Left ventricle myocardium inferior (tissue), 1 donor: ENCODE results near the gene SLC25A13. TPM values are rescaled to one million over a fixed set of nuclear protein-coding genes. Genes with fewer than 3 reads are reported as not detected.

ENCODE experiments used
- DNase-seq: peaks from one replicate; pipeline ENCODE4 v3.0.0-alpha.2; 2020
- H3K27ac ChIP-seq: fragments of 200-600 bp; replicated peaks from 2 replicates; pipeline ENCODE4 v1.8.0; 2021
- H3K27me3 ChIP-seq: fragments of 200-600 bp; 2 replicates; pipeline ENCODE4 v1.8.0; 2021; ENCODE audit warnings: low read depth
- H3K36me3 ChIP-seq: fragments of 200-600 bp; 2 replicates; pipeline ENCODE4 v1.8.0; 2021
- H3K4me1 ChIP-seq: fragments of 200-600 bp; 2 replicates; pipeline ENCODE4 v1.8.0; 2021
- H3K4me3 ChIP-seq: fragments of 200-600 bp; 2 replicates; pipeline ENCODE4 v1.8.0; 2021; ENCODE audit warnings: mild to moderate bottlenecking, moderate library complexity
- H3K9me3 ChIP-seq: fragments of 200-600 bp; replicated peaks from 2 replicates; pipeline ENCODE4 v1.8.0; 2021
- intact Hi-C: fragments of 100-400 bp; cut with micrococcal nuclease; formaldehyde crosslinking; loops from one replicate; pipeline ENCODE4 v1.11.0; 2022
- total RNA-seq: library from RNA; stranded (reverse); fragmentation: NEBNext Ultra II Directional; extraction: Animal tissue kit (Norgen Biotek cat#: 25700); gene quantifications from one replicate; pipeline ENCODE4 v1.2.1, GENCODE V29; 2021
- TF ChIP-seq, protein P1 (sequence below): fragments of 200-600 bp; IDR thresholded peaks from 2 replicates; pipeline ENCODE4 v1.8.0; 2021; ENCODE audit warnings: antibody characterized with exemption, mild to moderate bottlenecking, borderline replicate concordance
- donor health status: DM: no; HTN: yes; CAD: no; lungs with severe emphysema.

Gene SLC25A13
- total RNA-seq, 1 donor from 2014 or later = 9.1 TPM

GRCh38 chr7:96314402-96315124 is 7.3 kb downstream of the SLC25A13 start:
- Histone ChIP-seq H3K4me3 (no peak overlapping the region), H3K27ac (peak overlapping the region; percentile 11), H3K4me1 (peaks cover 92% of the 10 kb centered on the region), H3K9me3 (no peaks in the 10 kb centered on the region), H3K27me3 (no peaks in the 10 kb centered on the region), H3K36me3 (no peaks in the 10 kb centered on the region)
- intact Hi-C loops = no loop called here
- TF ChIP-seq, protein P1, sequence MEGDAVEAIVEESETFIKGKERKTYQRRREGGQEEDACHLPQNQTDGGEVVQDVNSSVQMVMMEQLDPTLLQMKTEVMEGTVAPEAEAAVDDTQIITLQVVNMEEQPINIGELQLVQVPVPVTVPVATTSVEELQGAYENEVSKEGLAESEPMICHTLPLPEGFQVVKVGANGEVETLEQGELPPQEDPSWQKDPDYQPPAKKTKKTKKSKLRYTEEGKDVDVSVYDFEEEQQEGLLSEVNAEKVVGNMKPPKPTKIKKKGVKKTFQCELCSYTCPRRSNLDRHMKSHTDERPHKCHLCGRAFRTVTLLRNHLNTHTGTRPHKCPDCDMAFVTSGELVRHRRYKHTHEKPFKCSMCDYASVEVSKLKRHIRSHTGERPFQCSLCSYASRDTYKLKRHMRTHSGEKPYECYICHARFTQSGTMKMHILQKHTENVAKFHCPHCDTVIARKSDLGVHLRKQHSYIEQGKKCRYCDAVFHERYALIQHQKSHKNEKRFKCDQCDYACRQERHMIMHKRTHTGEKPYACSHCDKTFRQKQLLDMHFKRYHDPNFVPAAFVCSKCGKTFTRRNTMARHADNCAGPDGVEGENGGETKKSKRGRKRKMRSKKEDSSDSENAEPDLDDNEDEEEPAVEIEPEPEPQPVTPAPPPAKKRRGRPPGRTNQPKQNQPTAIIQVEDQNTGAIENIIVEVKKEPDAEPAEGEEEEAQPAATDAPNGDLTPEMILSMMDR = no peak
- DNase-seq = no peak

- H3K4me1 ChIP-seq = peaks cover 92% of the 10 kb centered on the region
- no peaks in the 10 kb centered on the region for H3K9me3 ChIP-seq
- H3K36me3 ChIP-seq = no peaks in the 10 kb centered on the region
- TF ChIP-seq, protein P1 = no peak
- no peak overlapping the region for H3K4me3 ChIP-seq
- intact Hi-C loops = no loop called here
- H3K27ac ChIP-seq = peak overlapping the region; percentile 11
- no peaks in the 10 kb centered on the region for H3K27me3 ChIP-seq
- DNase-seq = no peak
Observed at GRCh38 chr7:96313940-96314339, 8.0 kb downstream of the SLC25A13 start.

- no peaks in the 10 kb centered on the region for H3K27me3 ChIP-seq
- H3K4me1 ChIP-seq = peaks cover 93% of the 10 kb centered on the region
- H3K36me3 ChIP-seq = no peaks in the 10 kb centered on the region
- intact Hi-C loops = no loop called here
- H3K4me3 ChIP-seq = no peak overlapping the region
- peak overlapping the region; percentile 75 for H3K27ac ChIP-seq
- no peak for DNase-seq
- H3K9me3 ChIP-seq = no peaks in the 10 kb centered on the region
- TF ChIP-seq, protein P1 = no peak
Observed at GRCh38 chr7:96312502-96312901, 9.4 kb downstream of the SLC25A13 start.

GRCh38 chr7:96311967-96312366 is 9.9 kb downstream of the SLC25A13 start:
- peaks cover 87% of the 10 kb centered on the region for H3K4me1 ChIP-seq
- intact Hi-C loops = no loop called here
- peak overlapping the region; percentile 75 for H3K27ac ChIP-seq
- H3K9me3 ChIP-seq = no peaks in the 10 kb centered on the region
- peak; percentile 37 for DNase-seq
- TF ChIP-seq, protein P1 = no peak
- H3K27me3 ChIP-seq = no peaks in the 10 kb centered on the region
- no peak overlapping the region for H3K4me3 ChIP-seq
- no peaks in the 10 kb centered on the region for H3K36me3 ChIP-seq

- Histone ChIP-seq H3K4me1 (peaks cover 89% of the 10 kb centered on the region), H3K27ac (peak overlapping the region; percentile 75), H3K36me3 (no peaks in the 10 kb centered on the region), H3K27me3 (no peaks in the 10 kb centered on the region), H3K9me3 (no peaks in the 10 kb centered on the region), H3K4me3 (no peak overlapping the region)
- TF ChIP-seq, protein P1 = no peak
- intact Hi-C loops = no loop called here
- DNase-seq = no peak
Observed at GRCh38 chr7:96310110-96310509, 11.8 kb downstream of the SLC25A13 start.
